B cell (primary cell): ENCODE measurements around the gene GATAD2B. TPM values are rescaled to one million over a fixed set of nuclear protein-coding genes. Genes with fewer than 3 reads are reported as not detected.
A peak's percentile ranks its signal among the peaks of the same experiment; 100 is the strongest.

Source experiments
- ATAC-seq: fragments of 200-7000 bp; cut with Tn5 transposase; one replicate; pipeline ENCODE4 v1.10.0; 2021; ENCODE audit warnings: low read depth, mild to moderate bottlenecking, moderate number of reproducible peaks, moderate library complexity
- CTCF ChIA-PET: fragments of 350-600 bp; sonication (Branson Sonifier 250); formaldehyde crosslinking; loops from one replicate; lab custom pipeline; 2021; ENCODE audit warnings: antibody characterized with exemption, inconsistent platforms; lab: Charles Lee
- POLR2A ChIA-PET: fragments of 350-600 bp; sonication (Branson Sonifier 250); formaldehyde crosslinking; loops from one replicate; lab custom pipeline; 2021; ENCODE audit warnings: antibody characterized with exemption; lab: Charles Lee
- DNase-seq: peaks from one replicate; pipeline ENCODE4 v3.0.0; 2013
- H2AFZ ChIP-seq: 2 replicates; pipeline ENCODE4 v1.6.1; 2012; ENCODE audit warnings: mild to moderate bottlenecking, low read depth, low read length; ENCODE audit not compliant: insufficient read depth, poor library complexity, severe bottlenecking
- H3K27ac ChIP-seq, 2 donors: 1 replicate in 1 of 2; 2 replicates in 1 of 2; pipeline ENCODE4 v1.5.1; 2012 to 2013; ENCODE audit warnings: low read length in 2 of 2, mild to moderate bottlenecking in 2 of 2, moderate library complexity in 1 of 2
- H3K27me3 ChIP-seq, 4 experiments: fragments of 200-600 bp in 1 of 4; sonication (generic) in 1 of 4; replicated peaks in 1 of 4; 1 replicate in 2 of 4; 2 replicates in 2 of 4; pipeline versions ENCODE4 v1.6.1 to v1.7.0; 2013 to 2016; ENCODE audit warnings: low read length in 3 of 4, mild to moderate bottlenecking in 2 of 4, mixed read lengths in 1 of 4, moderate library complexity in 1 of 4; ENCODE audit not compliant: insufficient read depth in 4 of 4, control insufficient read depth in 3 of 4; ENCODE audit errors: control extremely low read depth in 1 of 4
- H3K36me3 ChIP-seq, 2 experiments: replicated peaks in 1 of 2; 1 replicate in 1 of 2; 2 replicates in 1 of 2; pipeline versions ENCODE4 v1.6.1 to v1.7.1; 2013; ENCODE audit warnings: low read length in 1 of 2; ENCODE audit not compliant: insufficient read depth in 2 of 2, control insufficient read depth in 1 of 2; ENCODE audit errors: control extremely low read depth in 1 of 2, extremely low read depth in 1 of 2
- H3K4me1 ChIP-seq, 2 donors: fragments of 200-600 bp in 1 of 2; sonication (generic) in 1 of 2; 1 replicate in 1 of 2; 2 replicates in 1 of 2; pipeline versions ENCODE4 v1.5.1 to v1.6.1; 2013 to 2017; ENCODE audit warnings: low read length in 2 of 2; ENCODE audit not compliant: control insufficient read depth in 2 of 2, insufficient read depth in 2 of 2
- H3K4me2 ChIP-seq: replicated peaks from 2 replicates; pipeline ENCODE3; 2012; ENCODE audit warnings: mild to moderate bottlenecking, low read depth, low read length; ENCODE audit not compliant: poor library complexity, severe bottlenecking
- H3K4me3 ChIP-seq, 5 experiments: fragments of 200-600 bp in 1 of 5; sonication (generic) in 1 of 5; 1 replicate in 3 of 5; 2 replicates in 2 of 5; pipeline versions ENCODE4 v1.5.1 to v1.7.0; 2011 to 2016; ENCODE audit warnings: low read length in 4 of 5, mild to moderate bottlenecking in 4 of 5, low read depth in 2 of 5, control low read depth in 1 of 5, moderate library complexity in 1 of 5; ENCODE audit not compliant: insufficient read depth in 1 of 5; ENCODE audit errors: control extremely low read depth in 1 of 5, extremely low read depth in 1 of 5
- H3K79me2 ChIP-seq: fragments of 200-600 bp; sonication (generic); one replicate; pipeline ENCODE4 v1.6.0; 2016; ENCODE audit warnings: low read length; ENCODE audit not compliant: control insufficient read depth, insufficient read depth
- H3K9ac ChIP-seq: fragments of 200-600 bp; sonication (generic); 2 replicates; pipeline ENCODE4 v1.6.1; 2017; ENCODE audit warnings: mild to moderate bottlenecking, low read length, moderate library complexity
- H3K9me3 ChIP-seq, 3 donors: one replicate each; pipeline versions ENCODE4 v1.6.1 to v1.7.1; 2013; ENCODE audit warnings: low read length in 2 of 3; ENCODE audit not compliant: control insufficient read depth in 2 of 3, insufficient read depth in 1 of 3; ENCODE audit errors: control extremely low read depth in 1 of 3
- H4K20me1 ChIP-seq: 2 replicates; pipeline ENCODE4 v1.6.0; 2012; ENCODE audit warnings: mild to moderate bottlenecking, low read length; ENCODE audit not compliant: insufficient read depth, control insufficient read depth, poor library complexity, severe bottlenecking
- H3K27ac Mint-ChIP-seq: one replicate; pipeline ENCODE4 v1.8.0; 2021; ENCODE audit warnings: mixed read lengths
- H3K27me3 Mint-ChIP-seq: one replicate; pipeline ENCODE4 v1.8.0; 2021; ENCODE audit warnings: mixed read lengths
- H3K4me1 Mint-ChIP-seq: one replicate; pipeline ENCODE4 v1.8.0; 2021; ENCODE audit warnings: mixed read lengths
- H3K4me3 Mint-ChIP-seq: one replicate; pipeline ENCODE4 v1.8.0; 2021; ENCODE audit warnings: mixed read lengths
- H3K9me3 Mint-ChIP-seq: one replicate; pipeline ENCODE4 v1.8.0; 2022; ENCODE audit warnings: mixed read lengths; ENCODE audit not compliant: insufficient read depth
- EZH2 ChIP-seq: IDR thresholded peaks from 2 replicates; pipeline ENCODE4 v1.6.1; 2012; ENCODE audit warnings: borderline replicate concordance, low read depth, mild to moderate bottlenecking, moderate library complexity, low read length; ENCODE audit not compliant: insufficient read depth, poor library complexity, severe bottlenecking
- WGBS: methylation state at CpG from one replicate; pipeline ENCODE4 v1.1.5; 2013; ENCODE audit warnings: missing lambda C conversion rate; ENCODE audit not compliant: insufficient coverage; 5-methylcytosine and 5-hydroxymethylcytosine counted together
- intact Hi-C: fragments of 100-400 bp; cut with micrococcal nuclease; formaldehyde crosslinking; loops from one replicate; pipeline ENCODE4 v1.10.0; 2022
- polyA plus RNA-seq: library from polyadenylated mRNA; depleted of rRNA; stranded (reverse); fragments of >200 nt; gene quantifications from 2 replicates; pipeline ENCODE4 v1.2.3, GENCODE V29; 2012
- total RNA-seq, 2 donors: library from RNA; stranded (reverse); fragments of 120-200 nt in 1 of 2; gene quantifications; 1 replicate in 1 of 2; 2 replicates in 1 of 2; pipeline versions ENCODE4 v1.2.3 to v1.2.4, GENCODE V29; 2013 to 2022
- TF ChIP-seq, protein P1 (sequence below): fragments of 200-600 bp; IDR thresholded peaks from one replicate; pipeline ENCODE4 v1.8.0; 2022; ENCODE audit warnings: antibody characterized with exemption, mild to moderate bottlenecking

Gene GATAD2B
- total and polyA plus RNA-seq, 2 donors (not counting 1 experiment from before 2014, with no cell fraction given), result 16.7 to 105 TPM

DNA sequence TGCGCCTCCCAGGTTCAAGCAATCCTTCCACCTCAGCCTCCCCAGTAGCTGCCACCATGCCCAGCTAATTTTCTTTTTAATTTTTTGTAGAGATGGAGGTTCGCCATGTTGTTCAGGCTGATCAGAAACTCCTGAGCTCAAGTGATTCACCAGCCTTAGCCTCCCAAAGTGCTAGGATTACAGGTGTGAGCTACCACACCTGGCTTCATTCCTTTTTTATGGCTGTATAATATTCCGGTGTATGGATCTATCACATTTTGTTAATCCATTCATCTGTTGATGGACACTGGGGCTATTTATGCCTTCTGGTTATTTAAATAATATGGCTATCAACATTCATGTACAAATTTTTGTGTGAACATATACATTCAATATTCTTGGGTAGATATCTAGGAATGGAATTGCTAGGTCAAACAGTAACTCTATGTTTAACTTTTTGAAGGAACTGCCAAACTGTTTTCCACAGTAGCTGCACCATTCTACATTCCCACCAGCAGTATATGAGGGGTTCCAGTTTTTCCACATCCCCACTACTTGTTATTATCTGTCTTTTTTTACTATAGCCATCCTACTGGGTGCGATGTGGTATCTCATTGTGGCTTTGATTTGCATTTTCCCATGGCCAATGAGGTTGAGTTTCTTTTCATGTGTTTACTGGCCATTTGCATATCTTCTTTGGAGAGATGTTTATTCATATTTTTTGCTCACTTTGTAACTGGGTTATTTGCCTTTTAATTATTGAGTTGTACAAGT lies 136.6 kb downstream of the GATAD2B start:
- POLR2A ChIA-PET, result interaction anchor here (0.5 to 1.6 kb wide), 2 partner anchors 11 to 105 kb away, joined by 4 to 5 read pairs; partner anchors contain the start of gene SLC27A3
- intact Hi-C loops, result no loop called here
- H3K9me3 Mint-ChIP-seq, result no peaks in the 10 kb centered on the region
- CTCF ChIA-PET, result interaction anchor here (1.4 kb wide), 1 partner anchor 11 kb away, joined by 3 read pairs; no protein-coding TSS in a partner anchor
- peaks cover 40% of the 10 kb centered on the region for H3K4me1 Mint-ChIP-seq
- no peaks in the 10 kb centered on the region for H3K27me3 Mint-ChIP-seq
- 80% methylated on average over 1 of the region's 4 CpGs for WGBS
- no peak overlapping the region for H3K27ac Mint-ChIP-seq
- Histone ChIP-seq H3K36me3 (no peaks in the 10 kb centered on the region), H3K4me3 (no peak overlapping the region), H3K27ac (no peak overlapping the region), H3K4me1 (peaks cover 26 to 44% of the 10 kb centered on the region in 2 donors), H3K4me2 (no peak overlapping the region), H4K20me1 (no peaks in the 10 kb centered on the region), H3K9me3 (no peaks in the 10 kb centered on the region), H3K79me2 (no peaks in the 10 kb centered on the region), H3K9ac (no peak overlapping the region), H2AFZ (peak overlapping the region; percentile 10), H3K27me3 (no peaks in the 10 kb centered on the region)
- no peak overlapping the region for H3K4me3 Mint-ChIP-seq
- no peak for ATAC-seq
- DNase-seq, result no peak
- TF ChIP-seq, protein P1, sequence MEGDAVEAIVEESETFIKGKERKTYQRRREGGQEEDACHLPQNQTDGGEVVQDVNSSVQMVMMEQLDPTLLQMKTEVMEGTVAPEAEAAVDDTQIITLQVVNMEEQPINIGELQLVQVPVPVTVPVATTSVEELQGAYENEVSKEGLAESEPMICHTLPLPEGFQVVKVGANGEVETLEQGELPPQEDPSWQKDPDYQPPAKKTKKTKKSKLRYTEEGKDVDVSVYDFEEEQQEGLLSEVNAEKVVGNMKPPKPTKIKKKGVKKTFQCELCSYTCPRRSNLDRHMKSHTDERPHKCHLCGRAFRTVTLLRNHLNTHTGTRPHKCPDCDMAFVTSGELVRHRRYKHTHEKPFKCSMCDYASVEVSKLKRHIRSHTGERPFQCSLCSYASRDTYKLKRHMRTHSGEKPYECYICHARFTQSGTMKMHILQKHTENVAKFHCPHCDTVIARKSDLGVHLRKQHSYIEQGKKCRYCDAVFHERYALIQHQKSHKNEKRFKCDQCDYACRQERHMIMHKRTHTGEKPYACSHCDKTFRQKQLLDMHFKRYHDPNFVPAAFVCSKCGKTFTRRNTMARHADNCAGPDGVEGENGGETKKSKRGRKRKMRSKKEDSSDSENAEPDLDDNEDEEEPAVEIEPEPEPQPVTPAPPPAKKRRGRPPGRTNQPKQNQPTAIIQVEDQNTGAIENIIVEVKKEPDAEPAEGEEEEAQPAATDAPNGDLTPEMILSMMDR, result no peak
- no peak for TF ChIP-seq EZH2
